Type B pancreatic cell (in vitro differentiated cells): Measurements from ENCODE around the gene PIK3R3. TPM values are rescaled to one million over a fixed set of nuclear protein-coding genes. Genes with fewer than 3 reads are reported as not detected.
A peak's percentile ranks its signal among the peaks of the same experiment; 100 is the strongest.

Experiments
- DNase-seq: peaks from one replicate; pipeline ENCODE4 v3.0.0; 2021; ENCODE audit warnings: mixed read lengths; ENCODE audit not compliant: unreplicated experiment; ENCODE audit errors: extremely low spot score
- H3K27ac Mint-ChIP-seq: 2 replicates; pipeline ENCODE4 v1.8.0; 2021; ENCODE audit warnings: mild to moderate bottlenecking, mixed read lengths
- H3K27me3 Mint-ChIP-seq: 2 replicates; pipeline ENCODE4 v1.8.0; 2021; ENCODE audit warnings: mixed read lengths
- H3K36me3 Mint-ChIP-seq: 2 replicates; pipeline ENCODE4 v1.8.0; 2021; ENCODE audit warnings: mixed read lengths
- H3K4me1 Mint-ChIP-seq: one replicate; pipeline ENCODE4 v1.8.0; 2021; ENCODE audit warnings: mixed read lengths; ENCODE audit not compliant: unreplicated experiment
- H3K4me3 Mint-ChIP-seq: 2 replicates; pipeline ENCODE4 v1.8.0; 2021; ENCODE audit warnings: mild to moderate bottlenecking, mixed read lengths
- H3K9me3 Mint-ChIP-seq: 2 replicates; pipeline ENCODE4 v1.8.0; 2021; ENCODE audit warnings: mixed read lengths
- CTCF ChIP-seq: fragments of 200-600 bp; sonication (generic); conservative IDR thresholded peaks from 2 replicates; pipeline ENCODE4 v1.5.0; 2021; ENCODE audit warnings: antibody characterized with exemption, mild to moderate bottlenecking
- total RNA-seq: library from RNA; stranded (reverse); gene quantifications from 2 replicates; pipeline ENCODE4 v1.2.1, GENCODE V29; 2021; ENCODE audit warnings: low replicate concordance

The PIK3R3 gene
- total RNA-seq, 1 donor from 2014 or later: 47.5 TPM

DNA sequence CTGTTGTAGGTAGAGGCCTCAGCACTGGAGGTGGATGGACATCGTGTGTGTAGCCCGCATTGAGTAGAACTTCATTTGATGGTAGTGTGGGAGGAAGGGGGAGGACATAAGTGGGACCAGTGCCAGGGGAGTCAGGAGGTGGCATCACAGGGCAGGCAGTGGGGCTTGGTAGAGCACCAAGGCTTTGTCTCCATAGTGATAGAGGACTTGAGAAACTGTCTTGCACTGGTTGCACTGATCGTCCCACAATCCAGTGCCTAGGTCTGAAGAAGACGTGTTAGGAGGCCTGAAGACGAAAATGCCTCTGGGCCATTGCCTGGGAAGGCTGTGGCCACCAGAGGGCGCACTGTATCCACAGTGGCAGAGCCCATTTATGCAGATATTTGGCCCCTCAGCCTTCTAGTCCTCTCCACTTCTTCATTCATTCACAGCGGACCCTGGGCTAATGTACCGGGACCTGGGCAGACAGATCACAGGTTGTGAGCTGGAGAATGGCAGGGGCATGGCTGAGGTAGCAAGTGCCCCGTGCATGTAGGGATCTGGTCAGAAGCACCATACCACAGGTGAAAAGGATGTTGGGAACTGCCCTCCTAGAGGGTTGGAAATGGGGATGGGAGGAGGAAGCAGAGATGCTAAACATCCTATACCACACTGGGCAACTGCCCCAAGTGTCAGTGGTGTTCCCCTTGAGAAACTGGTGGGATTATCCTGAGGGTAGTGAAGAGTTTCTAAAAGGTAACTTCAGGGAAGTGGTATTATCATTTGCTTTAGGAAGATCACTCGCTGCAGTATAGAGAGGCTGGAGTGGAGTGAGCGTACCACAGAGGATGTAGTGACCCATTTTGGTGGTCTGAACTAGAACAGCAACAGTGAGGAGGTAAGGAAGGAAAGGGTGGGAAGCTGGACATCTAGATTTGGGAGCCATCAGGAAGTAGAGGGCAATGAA, 95.3 kb downstream of the PIK3R3 start:
- no peaks in the 10 kb centered on the region for H3K27me3 Mint-ChIP-seq
- peak; percentile 89 for DNase-seq
- H3K27ac Mint-ChIP-seq: no peak overlapping the region
- H3K36me3 Mint-ChIP-seq: no peaks in the 10 kb centered on the region
- H3K9me3 Mint-ChIP-seq: no peaks in the 10 kb centered on the region
- no peaks in the 10 kb centered on the region for H3K4me1 Mint-ChIP-seq
- no peak overlapping the region for H3K4me3 Mint-ChIP-seq
- peak; percentile 98 for TF ChIP-seq CTCF

GRCh38 chr1:46034601-46035516, 97.6 kb downstream of the PIK3R3 start:
- Mint-ChIP-seq H3K36me3 (no peaks in the 10 kb centered on the region), H3K27me3 (no peaks in the 10 kb centered on the region), H3K27ac (no peak overlapping the region), H3K4me1 (no peaks in the 10 kb centered on the region), H3K9me3 (no peaks in the 10 kb centered on the region), H3K4me3 (no peak overlapping the region)
- DNase-seq: no peak
- no peak for TF ChIP-seq CTCF

- no peaks in the 10 kb centered on the region for H3K9me3 Mint-ChIP-seq
- H3K4me1 Mint-ChIP-seq: no peaks in the 10 kb centered on the region
- no peaks in the 10 kb centered on the region for H3K27me3 Mint-ChIP-seq
- DNase-seq: no peak
- no peak for TF ChIP-seq CTCF
- no peaks in the 10 kb centered on the region for H3K36me3 Mint-ChIP-seq
- no peak overlapping the region for H3K27ac Mint-ChIP-seq
- H3K4me3 Mint-ChIP-seq: no peak overlapping the region
Measured at GRCh38 chr1:46030876-46031660, 101.4 kb downstream of the PIK3R3 start.

- DNase-seq: no peak
- no peak overlapping the region for H3K27ac Mint-ChIP-seq
- H3K27me3 Mint-ChIP-seq: no peaks in the 10 kb centered on the region
- H3K9me3 Mint-ChIP-seq: no peaks in the 10 kb centered on the region
- H3K4me3 Mint-ChIP-seq: no peak overlapping the region
- H3K4me1 Mint-ChIP-seq: no peaks in the 10 kb centered on the region
- no peaks in the 10 kb centered on the region for H3K36me3 Mint-ChIP-seq
- TF ChIP-seq CTCF: no peak
Measured at GRCh38 chr1:46030074-46030870, 102.2 kb downstream of the PIK3R3 start.
